HG03280 (cell line): ENCODE measurements around the gene LBHD2.
"Not testable (repeated sequence)": the region's sequence is repeated elsewhere in the genome, so short reads cannot be mapped to it uniquely, and the experiment has no call there.

ENCODE experiments used
- ATAC-seq: cut with Tn5 transposase; IDR thresholded peaks from one replicate; pipeline ENCODE4 v1.9.1; 2021; ENCODE audit warnings: mild to moderate bottlenecking, moderate library complexity; ENCODE audit not compliant: unreplicated experiment

The LBHD2 gene

DNA sequence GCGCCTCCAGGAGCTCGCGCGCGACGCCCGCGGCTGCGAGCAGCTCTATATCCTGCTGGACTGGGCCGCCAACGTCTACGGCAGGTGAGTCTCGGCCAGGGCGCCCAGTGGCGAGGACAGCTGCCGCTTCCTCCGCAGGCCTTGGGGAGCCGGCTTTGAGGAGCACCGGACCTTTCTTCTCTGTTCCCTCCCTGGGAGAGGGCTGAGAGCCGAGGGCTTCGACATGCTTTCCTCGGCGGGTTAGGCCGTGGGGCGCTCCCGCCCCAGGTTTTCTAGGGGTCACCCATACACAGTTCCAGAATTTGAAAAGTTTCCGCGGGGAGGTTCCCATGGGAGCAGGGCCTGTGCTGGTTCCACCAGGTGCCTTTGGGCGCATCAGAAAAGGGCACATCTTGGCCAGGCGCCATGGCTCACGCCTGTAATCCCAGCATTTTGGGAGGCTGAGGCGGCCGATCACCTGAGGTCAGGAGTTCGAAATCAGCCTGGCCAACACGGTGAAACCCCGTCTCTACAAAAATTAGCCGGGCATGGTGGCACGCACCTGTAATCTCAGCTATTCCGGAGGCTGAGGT lies 18.8 kb downstream of the LBHD2 start:
- no peak for ATAC-seq

DNA sequence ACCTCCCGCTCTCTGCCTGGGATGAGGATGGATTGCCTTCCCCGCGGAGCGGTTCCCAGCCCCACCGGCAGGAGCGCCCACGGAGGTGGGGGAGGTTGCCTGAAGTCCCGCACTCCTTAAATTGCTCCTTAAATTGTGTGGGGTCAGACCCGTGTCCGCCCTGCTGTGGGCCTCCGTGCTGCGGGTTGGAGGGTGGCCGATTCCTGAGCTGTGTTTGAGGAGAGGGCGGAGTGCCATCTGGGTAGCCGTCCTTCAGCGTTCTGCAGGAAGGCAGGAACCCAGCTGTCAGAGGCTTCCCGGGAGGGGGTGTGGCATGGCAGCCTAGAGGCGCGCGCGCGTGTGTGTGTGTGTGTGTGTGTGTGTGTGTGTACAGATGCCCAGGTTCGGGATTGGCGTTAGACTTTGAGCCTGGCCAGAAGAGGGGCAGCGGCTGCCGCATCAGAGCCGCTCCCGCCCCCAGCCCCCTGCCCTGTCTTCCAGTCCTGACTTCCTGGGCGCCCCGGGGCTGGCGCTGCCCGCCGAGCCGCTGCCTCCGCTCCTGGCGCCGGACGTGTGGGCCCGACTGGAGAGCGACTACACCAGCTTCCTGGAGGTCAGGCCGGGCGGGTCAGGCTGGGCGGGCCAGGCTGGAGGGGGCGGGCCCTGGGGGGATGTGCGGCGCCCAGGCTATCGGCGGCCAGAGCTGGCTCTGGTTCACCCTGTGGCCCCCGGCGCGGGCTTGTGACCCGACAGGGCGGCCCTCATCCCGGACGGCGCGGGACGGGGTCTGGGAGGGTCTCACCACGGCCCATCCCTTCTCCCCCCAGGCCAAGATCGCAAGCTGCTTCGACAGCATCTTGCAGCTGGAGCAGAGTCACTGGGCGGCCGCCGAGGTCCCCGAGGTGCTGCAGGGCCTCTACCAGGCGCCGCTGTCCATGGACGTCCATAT lies 19.7 kb downstream of the LBHD2 start:
- ATAC-seq: no peak

DNA sequence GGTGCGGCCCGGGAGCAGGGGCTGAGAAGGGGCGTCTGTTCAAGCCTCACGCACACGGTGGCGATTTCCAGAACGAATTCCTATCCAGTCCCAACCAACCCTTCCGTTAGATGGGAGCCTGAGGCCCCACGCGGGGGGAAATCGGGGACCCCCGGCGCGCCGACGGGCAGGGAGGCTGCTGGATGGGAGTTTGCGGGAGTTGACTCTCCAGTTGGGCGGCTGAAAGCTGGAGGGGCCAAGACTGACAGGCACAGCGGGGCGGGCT lies 20.3 kb downstream of the LBHD2 start:
- no peak for ATAC-seq

- ATAC-seq: no peak
Observed at GRCh38 chr14:103104654-103105452, 20.8 kb downstream of the LBHD2 start.

GRCh38 chr14:103105580-103106150 lies 21.7 kb downstream of the LBHD2 start:
- no peak for ATAC-seq

GRCh38 chr14:103107455-103107854 lies 23.4 kb downstream of the LBHD2 start:
- no peak for ATAC-seq

- no peak for ATAC-seq
Observed at GRCh38 chr14:103107941-103108748, 24.1 kb downstream of the LBHD2 start.

DNA sequence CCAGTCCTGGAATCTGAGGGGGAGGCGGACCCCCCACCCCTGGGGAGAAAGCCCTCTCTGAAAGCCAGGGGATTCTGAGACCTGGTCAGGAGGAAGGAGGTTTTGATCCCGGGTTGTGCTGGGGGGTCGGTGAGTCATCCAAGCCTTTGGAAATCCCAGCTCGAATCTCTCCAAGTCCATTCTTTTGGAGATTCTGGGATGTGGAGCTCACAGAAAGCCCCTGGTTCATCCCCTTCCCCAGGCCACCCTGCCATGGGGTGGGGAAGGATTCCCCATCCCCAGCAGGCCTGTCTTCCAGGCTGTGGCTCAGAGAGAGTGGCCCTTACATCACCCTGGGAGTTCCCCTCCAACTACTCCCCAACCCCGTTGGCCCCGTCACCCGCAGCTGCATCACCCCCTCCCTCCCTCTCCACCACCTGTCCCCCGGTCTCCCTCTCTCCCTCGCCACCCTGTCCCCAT lies 24.8 kb downstream of the LBHD2 start:
- no peak for ATAC-seq

GRCh38 chr14:103109535-103110441 lies 25.8 kb downstream of the LBHD2 start:
- no peak for ATAC-seq

- no peak for ATAC-seq
Observed at GRCh38 chr14:103110681-103111231, 26.7 kb downstream of the LBHD2 start.

- ATAC-seq: no peak
Observed at GRCh38 chr14:103111232-103111868, 27.3 kb downstream of the LBHD2 start.

DNA sequence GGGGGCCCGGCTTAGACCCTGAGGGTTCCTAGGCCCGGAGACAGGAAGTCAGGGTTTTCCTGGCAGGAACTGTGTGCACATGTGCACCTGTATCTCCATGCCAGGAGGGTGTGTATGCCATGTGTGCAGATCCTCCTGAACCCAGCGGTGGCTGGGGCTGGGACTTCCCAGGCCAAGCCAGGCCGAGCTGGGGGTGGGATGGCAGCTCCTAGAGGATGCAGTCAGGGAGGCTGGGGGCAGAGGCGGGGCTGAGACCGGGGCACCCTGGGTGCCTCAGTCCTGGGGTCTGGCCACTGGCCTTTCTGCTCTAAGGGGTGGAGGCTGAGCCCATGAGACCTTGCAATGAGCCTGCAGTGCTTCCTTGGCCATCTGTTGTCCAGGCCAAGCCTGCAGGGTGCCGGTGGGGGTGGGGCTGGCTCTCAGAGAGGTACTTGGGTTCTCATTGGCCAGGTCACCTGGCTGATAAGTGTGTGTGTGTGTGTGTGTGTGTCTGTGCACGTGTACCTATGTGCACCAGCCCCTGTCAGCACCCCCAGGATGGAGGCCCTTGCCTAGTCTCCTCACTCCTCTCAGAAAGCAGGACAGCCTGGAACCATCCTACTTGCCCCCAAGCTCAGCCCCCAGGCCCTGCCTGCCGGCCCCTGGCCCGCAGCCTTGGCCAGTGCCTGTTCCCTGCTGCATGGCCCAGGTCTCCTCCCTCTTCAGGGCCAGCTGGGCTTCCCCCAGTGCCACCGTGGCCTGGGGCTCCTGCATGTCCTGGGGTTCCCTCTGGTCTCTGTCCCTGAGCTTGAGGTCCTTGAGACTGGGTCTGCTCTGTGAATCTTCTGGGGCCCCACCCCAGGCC lies 28.6 kb downstream of the LBHD2 start:
- ATAC-seq: no peak

DNA sequence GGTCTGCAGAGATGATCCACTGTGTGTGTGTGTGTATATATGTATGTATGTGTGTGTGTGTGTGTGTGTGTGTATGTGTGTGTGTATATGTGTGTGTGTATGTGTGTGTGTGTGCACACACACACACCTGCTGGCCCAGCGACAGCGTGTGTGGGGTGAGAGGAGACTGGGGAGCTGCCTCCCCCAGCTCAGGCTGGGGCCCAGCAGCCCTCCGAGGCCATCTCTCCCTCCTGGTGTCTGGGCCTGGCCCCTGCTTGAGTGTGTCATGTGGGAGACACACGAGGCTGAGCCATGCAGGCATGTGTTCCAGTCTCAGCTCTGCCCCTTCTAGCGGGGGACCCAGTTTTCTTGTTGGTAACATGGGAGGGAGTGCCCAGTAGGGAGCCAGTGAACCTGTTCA lies 29.3 kb downstream of the LBHD2 start:
- no peak for ATAC-seq

- no peak for ATAC-seq
Observed at GRCh38 chr14:103113774-103114173, 29.8 kb downstream of the LBHD2 start.

DNA sequence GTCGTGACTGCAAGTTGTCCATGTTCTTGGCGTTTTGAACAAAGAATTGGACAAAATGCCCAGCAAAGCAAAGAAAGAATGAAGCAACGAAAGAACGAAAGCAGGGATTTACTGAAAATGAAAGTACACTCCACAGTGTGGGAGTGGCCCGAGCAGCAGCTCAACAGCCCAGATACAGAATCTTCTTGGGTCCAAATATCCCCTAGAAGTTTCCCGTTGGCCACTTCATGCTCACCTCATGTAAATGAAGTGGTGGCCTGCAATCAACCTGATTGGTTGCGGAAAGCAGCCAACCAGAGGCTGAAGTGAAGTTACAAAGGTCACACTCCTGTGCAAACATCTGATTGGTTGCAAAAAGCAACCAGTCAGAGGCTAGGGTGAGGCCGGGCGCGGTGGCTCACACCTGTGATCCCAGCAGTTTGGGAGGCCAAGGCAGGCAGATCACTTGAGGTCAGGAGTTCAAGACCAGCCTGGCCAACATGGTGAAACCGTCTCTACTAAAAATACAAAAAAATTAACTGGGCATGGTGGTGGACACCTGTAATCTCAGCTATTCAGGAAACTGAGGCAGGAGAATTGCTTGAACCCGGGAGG lies 31.2 kb downstream of the LBHD2 start:
- ATAC-seq: not testable (repeated sequence)

DNA sequence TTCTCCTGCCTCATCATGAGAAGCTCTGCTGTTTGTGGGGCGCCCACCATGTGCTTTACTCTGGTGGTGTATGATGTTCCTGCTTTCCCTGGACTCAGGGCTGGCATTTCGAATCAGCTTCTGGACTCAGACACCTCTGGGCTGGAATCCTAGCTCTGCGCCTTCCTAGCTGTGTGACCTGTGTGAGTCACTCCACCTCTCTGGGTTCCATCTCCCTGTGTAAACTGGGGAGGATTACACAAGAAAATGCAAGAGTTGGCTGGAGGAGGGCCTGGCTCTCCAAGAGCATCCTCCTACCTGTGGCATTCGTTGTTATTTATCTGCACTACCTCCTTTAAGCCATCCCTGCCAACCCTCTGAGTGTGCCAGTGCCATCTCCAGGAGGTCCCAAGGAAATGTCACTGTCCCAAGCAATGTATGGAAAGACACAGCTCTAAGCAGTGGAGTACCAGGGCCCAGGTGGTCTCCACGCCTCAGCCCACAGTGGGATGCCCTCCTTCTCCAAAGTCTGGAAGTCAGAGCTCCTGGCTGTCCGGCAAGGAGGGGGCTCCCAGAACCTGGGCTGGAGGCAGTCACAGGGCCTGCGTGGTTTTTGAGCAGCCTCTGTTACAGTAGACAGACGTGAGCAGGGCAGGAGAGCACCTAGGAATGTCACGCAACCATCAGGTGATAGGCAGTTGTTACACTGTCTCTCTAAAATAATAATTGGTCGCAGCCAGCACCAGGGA lies 32.0 kb downstream of the LBHD2 start:
- ATAC-seq: no peak

GRCh38 chr14:103116636-103117035 lies 32.6 kb downstream of the LBHD2 start:
- no peak for ATAC-seq
